ENCODE results near the gene EDIL3.

The EDIL3 gene

DNA sequence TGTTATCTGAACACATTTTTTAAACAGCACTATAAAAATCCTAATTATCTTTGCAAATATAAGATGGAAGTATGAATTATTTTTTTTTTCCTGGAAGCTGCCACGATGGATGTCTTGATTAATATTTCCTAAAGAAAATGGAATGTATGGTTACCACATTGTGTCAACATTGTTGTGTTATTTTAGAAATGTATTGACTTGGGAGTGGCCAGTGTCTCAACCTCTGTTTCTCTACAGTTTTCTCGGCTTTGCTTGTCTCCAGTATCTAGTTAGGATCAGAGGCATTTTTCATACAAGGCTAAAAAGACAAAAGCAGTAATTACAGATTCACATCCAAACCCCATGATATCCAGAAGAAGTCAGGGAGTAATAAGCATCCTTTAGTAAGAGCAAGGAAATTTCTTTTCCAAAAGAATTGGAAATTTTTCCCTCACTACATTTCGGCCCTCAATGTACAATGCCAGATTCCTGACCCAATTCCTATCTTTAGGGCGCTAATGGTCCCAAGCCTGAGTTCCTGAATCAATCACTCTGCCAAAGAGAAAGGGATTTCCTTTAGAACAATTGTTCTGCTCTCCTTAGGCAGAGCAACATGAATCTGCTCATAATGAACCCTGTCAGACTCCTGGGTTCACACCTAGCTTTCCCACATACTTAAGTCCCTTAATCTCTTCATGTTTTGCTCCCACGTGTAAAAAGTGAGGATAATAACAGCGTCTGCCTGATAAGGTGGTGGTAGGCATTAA is 111.7 kb downstream of the EDIL3 start:
- TF ChIP-seq FOXP2 (optimal IDR thresholded peaks at IDR 0.05; ENCODE audit: control extremely low read depth, extremely low read length, insufficient read depth) (no peak), EZH2 (IDR thresholded peaks at IDR 0.05) (no peak), POLR2AphosphoS5 (IDR thresholded peaks at IDR 0.05; ENCODE audit: borderline replicate concordance, low read depth, low read length) (no peak)
- DNase-seq (ENCODE audit: low read depth, low spot score): no peak
- H3K36me3 ChIP-seq (ENCODE audit: insufficient read depth, low read length): no peaks in the 10 kb centered on the region
- no peak overlapping the region for H3K9ac ChIP-seq (ENCODE audit: insufficient read length)
- no peaks in the 10 kb centered on the region for H3K9me3 ChIP-seq (ENCODE audit: low read depth, low read length)
- H3K4me3 ChIP-seq: no peak overlapping the region
- H3K27ac ChIP-seq: no peak overlapping the region

DNA sequence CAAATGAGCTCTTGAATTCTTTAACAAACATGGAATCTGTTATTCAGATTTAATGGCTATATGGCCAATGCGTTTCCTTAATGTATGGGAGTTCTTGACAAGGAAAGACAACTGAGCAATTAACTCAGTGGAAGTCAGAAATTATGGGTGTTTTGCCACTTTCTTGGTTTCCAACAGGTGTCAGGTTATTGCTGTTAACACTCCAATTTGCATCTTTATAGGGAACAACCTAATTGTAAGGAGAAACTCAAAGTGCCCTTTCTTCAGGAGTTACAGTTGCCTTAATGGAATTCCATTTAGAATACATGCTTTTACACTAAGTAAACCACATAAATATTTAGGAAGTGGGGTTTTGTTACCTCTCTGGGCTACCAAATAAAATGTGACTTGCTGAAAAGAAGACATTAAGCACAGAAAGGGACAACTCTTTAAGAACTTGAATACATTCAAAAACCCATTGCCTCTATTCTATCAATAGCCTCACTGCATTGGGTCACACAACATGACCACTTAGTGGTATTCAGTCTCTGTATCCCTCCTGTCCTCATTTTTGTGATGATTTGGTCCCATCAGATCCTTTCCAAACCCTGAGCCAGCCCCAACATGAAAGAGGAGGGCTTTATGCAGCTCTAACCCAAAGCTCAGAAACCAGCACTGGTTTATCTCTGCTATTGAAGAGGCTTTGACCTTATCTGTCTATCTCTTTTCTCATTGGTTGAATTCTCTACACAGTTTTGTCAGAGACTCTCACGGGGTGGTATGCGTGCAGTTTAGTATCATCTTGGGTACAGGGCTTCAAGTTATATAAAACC is 118.7 kb downstream of the EDIL3 start:
- Histone ChIP-seq H3K9ac (ENCODE audit: insufficient read length) (no peak overlapping the region), H3K9me3 (ENCODE audit: low read depth, low read length) (no peaks in the 10 kb centered on the region), H3K36me3 (ENCODE audit: insufficient read depth, low read length) (no peaks in the 10 kb centered on the region), H3K27ac (no peak overlapping the region), H3K4me3 (no peak overlapping the region)
- no peak for DNase-seq (ENCODE audit: low read depth, low spot score)
- no peak for TF ChIP-seq FOXP2 (optimal IDR thresholded peaks at IDR 0.05; ENCODE audit: control extremely low read depth, extremely low read length, insufficient read depth)
- TF ChIP-seq EZH2 (IDR thresholded peaks at IDR 0.05): no peak
- no peak for TF ChIP-seq POLR2AphosphoS5 (IDR thresholded peaks at IDR 0.05; ENCODE audit: borderline replicate concordance, low read depth, low read length)

DNA sequence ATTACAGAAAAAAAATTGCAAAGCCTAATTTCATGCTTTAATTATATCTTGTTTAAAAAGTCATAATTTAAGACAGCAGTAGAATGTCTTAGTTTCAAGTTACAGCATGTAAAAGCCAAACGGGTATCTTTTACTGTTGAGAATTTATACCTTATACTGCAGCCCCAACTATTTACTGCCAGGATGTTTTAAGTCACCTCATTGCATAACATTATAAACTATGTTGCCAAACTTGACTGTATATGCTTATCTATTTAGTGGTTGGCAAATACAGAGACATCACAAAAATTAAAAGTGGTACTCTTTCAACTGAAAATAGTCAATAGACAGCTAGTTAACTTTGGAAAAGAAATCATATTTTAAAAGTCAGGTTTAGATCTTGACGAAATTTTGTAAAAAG is 119.5 kb downstream of the EDIL3 start:
- TF ChIP-seq FOXP2 (optimal IDR thresholded peaks at IDR 0.05; ENCODE audit: control extremely low read depth, extremely low read length, insufficient read depth): no peak
- no peak for TF ChIP-seq POLR2AphosphoS5 (IDR thresholded peaks at IDR 0.05; ENCODE audit: borderline replicate concordance, low read depth, low read length)
- TF ChIP-seq EZH2 (IDR thresholded peaks at IDR 0.05): no peak
- Histone ChIP-seq H3K9ac (ENCODE audit: insufficient read length) (no peak overlapping the region), H3K4me3 (no peak overlapping the region), H3K27ac (no peak overlapping the region), H3K9me3 (ENCODE audit: low read depth, low read length) (no peaks in the 10 kb centered on the region), H3K36me3 (ENCODE audit: insufficient read depth, low read length) (no peaks in the 10 kb centered on the region)
- DNase-seq (ENCODE audit: low read depth, low spot score): no peak

DNA sequence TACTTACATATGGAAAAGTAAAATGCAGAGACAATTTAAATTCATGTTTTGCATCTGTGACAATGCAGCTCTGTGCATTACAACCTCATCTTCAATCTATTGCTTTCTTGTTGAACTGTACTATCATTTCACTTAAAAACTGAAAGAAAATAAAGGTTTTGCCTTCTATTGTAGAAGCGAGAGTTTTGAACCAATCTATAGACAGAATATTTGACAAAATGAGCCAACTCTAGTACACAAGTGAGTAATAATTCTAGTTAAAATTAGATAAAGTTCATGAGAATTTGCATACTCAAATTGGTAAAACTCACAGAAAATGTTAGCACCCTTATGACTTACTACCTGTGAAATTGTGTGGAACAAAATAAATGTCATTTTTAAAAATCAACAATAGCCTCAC is 123.7 kb downstream of the EDIL3 start:
- H3K27ac ChIP-seq: no peak overlapping the region
- no peak for DNase-seq (ENCODE audit: low read depth, low spot score)
- no peak overlapping the region for H3K4me3 ChIP-seq
- no peaks in the 10 kb centered on the region for H3K36me3 ChIP-seq (ENCODE audit: insufficient read depth, low read length)
- no peak overlapping the region for H3K9ac ChIP-seq (ENCODE audit: insufficient read length)
- no peaks in the 10 kb centered on the region for H3K9me3 ChIP-seq (ENCODE audit: low read depth, low read length)
- no peak for TF ChIP-seq EZH2 (IDR thresholded peaks at IDR 0.05)
- TF ChIP-seq FOXP2 (optimal IDR thresholded peaks at IDR 0.05; ENCODE audit: control extremely low read depth, extremely low read length, insufficient read depth): no peak
- no peak for TF ChIP-seq POLR2AphosphoS5 (IDR thresholded peaks at IDR 0.05; ENCODE audit: borderline replicate concordance, low read depth, low read length)

DNA sequence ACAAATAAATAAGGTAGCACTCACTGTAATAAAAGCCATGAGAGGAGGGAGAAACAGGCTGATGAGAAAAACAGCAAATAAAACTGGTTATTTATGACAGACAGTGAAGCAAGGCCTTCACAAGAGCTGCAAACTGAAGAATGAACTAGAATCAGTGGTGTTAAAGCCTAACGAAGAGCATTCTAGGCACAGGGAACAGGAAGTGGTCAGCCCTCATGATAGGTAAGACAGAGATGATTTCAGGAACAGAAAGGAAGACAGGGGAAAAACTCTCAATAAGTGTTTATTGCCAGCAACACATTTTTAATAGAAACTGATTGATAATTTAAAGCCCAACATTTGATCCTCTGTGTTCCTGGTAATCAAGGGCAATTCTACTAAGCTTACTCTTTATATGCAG is 124.5 kb downstream of the EDIL3 start:
- DNase-seq (ENCODE audit: low read depth, low spot score): no peak
- Histone ChIP-seq H3K4me3 (no peak overlapping the region), H3K9ac (ENCODE audit: insufficient read length) (no peak overlapping the region), H3K36me3 (ENCODE audit: insufficient read depth, low read length) (no peaks in the 10 kb centered on the region), H3K9me3 (ENCODE audit: low read depth, low read length) (no peaks in the 10 kb centered on the region), H3K27ac (no peak overlapping the region)
- TF ChIP-seq EZH2 (IDR thresholded peaks at IDR 0.05): no peak
- no peak for TF ChIP-seq FOXP2 (optimal IDR thresholded peaks at IDR 0.05; ENCODE audit: control extremely low read depth, extremely low read length, insufficient read depth)
- TF ChIP-seq POLR2AphosphoS5 (IDR thresholded peaks at IDR 0.05; ENCODE audit: borderline replicate concordance, low read depth, low read length): no peak

DNA sequence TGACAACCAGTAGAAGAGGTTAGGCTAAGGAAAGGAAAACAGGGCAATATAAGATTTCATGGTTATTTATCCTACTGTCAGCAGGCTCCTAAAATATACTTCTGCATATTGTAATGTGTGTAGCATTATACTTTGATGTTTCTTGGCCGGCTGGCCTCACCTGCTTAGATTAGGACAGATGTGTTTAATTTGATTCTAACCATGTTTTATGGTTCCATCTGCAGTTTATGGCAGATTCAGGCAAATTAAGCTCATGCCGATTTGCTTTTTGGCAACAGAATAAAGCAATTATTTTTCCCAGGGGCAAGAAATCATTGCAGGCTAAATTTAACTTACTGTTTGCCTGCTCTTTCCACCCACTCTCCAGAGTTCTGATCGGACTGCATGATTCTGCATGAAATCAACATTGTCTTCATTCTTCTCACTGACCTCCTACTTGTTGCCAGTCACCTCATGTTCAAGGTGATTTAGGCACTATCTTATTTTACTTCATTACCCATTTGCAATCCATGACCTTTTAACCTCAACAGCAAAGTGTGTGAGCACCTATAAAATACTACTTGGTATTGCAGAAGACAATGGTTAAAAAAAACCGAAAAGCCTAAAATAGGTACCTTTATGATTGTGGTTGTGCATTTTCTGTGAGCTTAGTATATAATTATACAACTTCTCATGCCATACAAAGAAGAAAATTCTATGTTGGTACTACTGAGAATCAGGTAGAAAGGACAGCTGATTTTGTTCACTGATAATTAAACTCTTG is 125.2 kb downstream of the EDIL3 start:
- Histone ChIP-seq H3K27ac (no peak overlapping the region), H3K9ac (ENCODE audit: insufficient read length) (no peak overlapping the region), H3K4me3 (no peak overlapping the region), H3K36me3 (ENCODE audit: insufficient read depth, low read length) (no peaks in the 10 kb centered on the region), H3K9me3 (ENCODE audit: low read depth, low read length) (no peaks in the 10 kb centered on the region)
- TF ChIP-seq FOXP2 (optimal IDR thresholded peaks at IDR 0.05; ENCODE audit: control extremely low read depth, extremely low read length, insufficient read depth) (no peak), POLR2AphosphoS5 (IDR thresholded peaks at IDR 0.05; ENCODE audit: borderline replicate concordance, low read depth, low read length) (no peak), EZH2 (IDR thresholded peaks at IDR 0.05) (no peak)
- no peak for DNase-seq (ENCODE audit: low read depth, low spot score)

DNA sequence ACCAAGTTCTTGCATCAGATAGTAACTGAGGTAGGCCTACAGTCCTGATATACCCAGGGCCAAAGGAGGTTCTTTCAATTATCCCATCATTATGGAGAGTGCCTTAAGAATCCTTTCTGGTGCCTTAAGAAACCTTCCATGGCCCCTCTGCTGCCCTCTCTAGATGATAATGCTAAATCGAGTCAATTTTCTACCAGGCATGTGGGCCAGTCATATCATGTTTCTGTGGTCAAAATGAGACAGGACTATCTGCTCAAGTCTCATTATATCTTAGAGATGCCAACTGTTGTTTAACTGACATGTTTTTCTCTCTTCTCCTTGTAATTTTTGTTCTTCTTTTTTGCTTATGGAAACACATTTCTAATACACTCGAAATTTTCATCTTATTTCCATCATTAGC is 127.6 kb downstream of the EDIL3 start:
- no peaks in the 10 kb centered on the region for H3K9me3 ChIP-seq (ENCODE audit: low read depth, low read length)
- H3K4me3 ChIP-seq: no peak overlapping the region
- H3K9ac ChIP-seq (ENCODE audit: insufficient read length): no peak overlapping the region
- no peak for TF ChIP-seq FOXP2 (optimal IDR thresholded peaks at IDR 0.05; ENCODE audit: control extremely low read depth, extremely low read length, insufficient read depth)
- TF ChIP-seq EZH2 (IDR thresholded peaks at IDR 0.05): no peak
- no peak for TF ChIP-seq POLR2AphosphoS5 (IDR thresholded peaks at IDR 0.05; ENCODE audit: borderline replicate concordance, low read depth, low read length)
- no peak overlapping the region for H3K27ac ChIP-seq
- no peak for DNase-seq (ENCODE audit: low read depth, low spot score)
- no peaks in the 10 kb centered on the region for H3K36me3 ChIP-seq (ENCODE audit: insufficient read depth, low read length)

DNA sequence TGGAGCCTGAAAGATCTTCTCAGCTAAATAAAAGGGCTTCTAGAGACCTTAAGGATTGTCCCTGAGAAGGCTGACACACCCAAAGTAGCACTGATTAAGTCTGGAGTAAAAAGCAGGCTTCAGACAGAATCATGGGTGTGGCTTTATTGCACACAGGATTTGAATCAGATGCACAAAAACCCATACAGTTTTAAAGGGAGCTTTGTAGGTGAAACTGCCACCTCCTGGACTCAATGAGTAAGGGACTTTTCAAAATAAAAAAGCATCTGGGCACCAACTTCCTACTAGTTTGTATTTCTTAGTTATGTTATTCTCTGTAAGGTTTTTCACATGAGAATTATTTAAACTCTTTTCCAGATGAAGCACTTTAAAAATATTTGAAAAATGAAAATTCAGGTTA is 129.4 kb downstream of the EDIL3 start:
- no peaks in the 10 kb centered on the region for H3K36me3 ChIP-seq (ENCODE audit: insufficient read depth, low read length)
- no peak for DNase-seq (ENCODE audit: low read depth, low spot score)
- H3K4me3 ChIP-seq: no peak overlapping the region
- no peak overlapping the region for H3K9ac ChIP-seq (ENCODE audit: insufficient read length)
- no peaks in the 10 kb centered on the region for H3K9me3 ChIP-seq (ENCODE audit: low read depth, low read length)
- TF ChIP-seq POLR2AphosphoS5 (IDR thresholded peaks at IDR 0.05; ENCODE audit: borderline replicate concordance, low read depth, low read length) (no peak), EZH2 (IDR thresholded peaks at IDR 0.05) (no peak), FOXP2 (optimal IDR thresholded peaks at IDR 0.05; ENCODE audit: control extremely low read depth, extremely low read length, insufficient read depth) (no peak)
- H3K27ac ChIP-seq: no peak overlapping the region
